HG03108 (cell line): Measurements from ENCODE around the gene UBE2A.
A peak's percentile ranks its signal among the peaks of the same experiment; 100 is the strongest.

Experiments used
- ATAC-seq: cut with Tn5 transposase; IDR thresholded peaks from one replicate; pipeline ENCODE4 v1.9.1; 2021; ENCODE audit warnings: moderate library complexity; ENCODE audit not compliant: unreplicated experiment

UBE2A gene

DNA sequence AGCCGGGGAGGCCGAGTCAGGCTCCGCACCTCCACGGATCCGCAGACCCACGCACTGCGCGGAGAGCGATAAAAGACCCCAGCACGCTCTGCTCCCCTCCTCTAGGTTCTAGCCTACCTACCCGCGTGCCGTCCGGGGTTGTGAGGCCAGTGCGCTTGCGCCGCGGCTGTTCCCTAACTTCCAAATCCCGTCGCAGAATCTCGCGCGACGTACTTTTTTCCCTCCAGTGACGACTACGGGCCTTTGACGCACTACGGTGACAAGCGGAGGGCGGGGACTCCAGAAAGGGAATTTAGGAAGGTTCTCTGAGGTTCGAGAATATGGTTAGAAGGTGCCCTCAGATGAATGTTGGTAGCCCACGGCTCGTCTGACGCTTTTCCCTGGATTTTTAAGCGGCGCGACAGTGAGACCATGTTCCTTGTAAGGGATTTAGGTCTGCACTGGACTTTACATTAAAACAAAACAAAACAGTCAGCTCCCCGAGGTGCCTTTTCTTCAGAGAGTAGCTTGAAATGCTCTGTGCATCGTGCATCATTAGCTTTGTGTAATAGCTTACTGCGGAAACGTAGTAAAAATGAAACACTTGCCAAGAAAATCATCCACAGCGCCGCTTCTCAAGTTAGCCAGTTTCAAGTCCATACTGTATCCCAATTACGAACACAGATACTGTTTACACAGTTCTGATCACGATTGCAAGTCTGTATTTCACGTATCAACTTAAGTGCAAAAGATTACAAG, 32.1 kb downstream of the UBE2A start, which contains the start of gene NKRF:
NKRF (minus strand) TSS at position 145 of the 738 bp plus-strand sequence.
- peak; percentile 64 for ATAC-seq

- no peak for ATAC-seq
Observed at GRCh38 chrX:119607018-119607389, 32.6 kb downstream of the UBE2A start.

- ATAC-seq, result no peak
Observed at GRCh38 chrX:119614776-119615175, 40.4 kb downstream of the UBE2A start.

DNA sequence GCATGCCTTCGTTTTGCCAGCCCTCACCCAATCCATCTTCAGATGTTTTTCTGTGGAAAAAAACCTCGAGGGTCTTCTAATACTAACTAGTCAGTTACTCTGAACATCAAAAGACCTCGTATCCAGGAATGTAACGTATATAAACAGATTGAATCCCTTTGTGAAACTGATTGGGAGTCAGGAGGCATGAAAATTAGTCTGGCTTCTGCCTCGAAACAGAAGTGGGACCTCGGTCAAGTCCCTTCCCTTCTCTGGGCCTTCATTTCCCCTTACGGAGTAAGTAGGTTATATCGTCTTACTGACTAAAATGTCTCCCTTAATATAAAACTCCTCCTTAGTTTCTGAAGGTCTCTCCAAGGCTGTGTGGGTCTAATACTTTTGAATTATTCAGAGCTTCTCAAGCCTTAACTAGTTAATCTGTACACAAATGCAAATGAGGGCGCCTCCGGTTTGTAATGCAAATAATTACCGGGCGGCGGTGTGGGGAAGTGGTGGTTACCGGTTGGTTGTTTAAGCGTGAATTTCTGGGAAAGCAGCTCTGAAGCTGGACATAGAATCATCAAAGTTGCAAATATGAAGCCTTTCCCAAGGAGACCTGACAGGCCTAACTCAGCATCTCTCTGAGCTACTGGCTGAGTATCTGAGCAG, 43.3 kb downstream of the UBE2A start:
- peak; percentile 68 for ATAC-seq

DNA sequence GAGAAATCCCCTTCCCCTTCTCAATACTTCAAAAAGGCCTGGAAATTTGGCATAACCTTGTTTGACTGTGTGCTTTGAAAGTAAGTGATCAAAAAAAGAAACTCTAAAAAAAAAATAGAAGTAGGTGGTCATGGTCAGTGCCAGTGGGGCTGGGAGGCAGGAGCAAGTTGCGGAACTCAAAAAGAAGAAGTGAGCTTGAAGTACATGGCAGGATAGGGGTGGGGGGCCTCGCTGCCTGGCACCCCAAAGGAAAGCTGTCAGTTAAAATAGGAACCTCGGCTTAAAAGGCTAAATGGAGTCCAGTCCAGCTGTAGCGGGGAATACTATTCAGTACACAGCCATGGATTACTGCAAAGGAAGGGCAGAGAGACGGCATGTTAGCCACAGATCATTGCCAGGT, 44.1 kb downstream of the UBE2A start:
- ATAC-seq, result no peak

GRCh38 chrX:119622356-119623232, 48.2 kb downstream of the UBE2A start:
- ATAC-seq, result no peak

- no peak for ATAC-seq
Observed at GRCh38 chrX:119624417-119624816, 50.1 kb downstream of the UBE2A start.

GRCh38 chrX:119624951-119625668, 50.7 kb downstream of the UBE2A start:
- ATAC-seq, result no peak

DNA sequence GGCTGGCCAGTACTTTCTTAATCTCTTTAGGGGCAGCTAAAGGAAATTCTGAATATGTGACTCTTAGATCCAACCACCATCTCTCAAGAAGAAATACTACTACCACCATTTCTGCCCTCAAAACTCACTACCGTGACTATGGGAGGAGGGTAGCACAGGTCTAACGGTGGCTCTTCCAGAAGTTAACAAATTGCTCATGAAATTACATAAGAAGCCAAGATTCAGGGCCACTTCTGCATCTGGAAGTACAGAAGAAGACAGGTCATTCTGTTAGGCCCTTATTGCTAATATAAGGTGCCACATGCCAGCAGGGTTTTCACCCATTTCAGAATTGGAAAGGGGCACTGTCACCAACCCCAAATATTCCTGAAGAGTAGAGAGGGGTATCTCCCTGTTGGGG, 51.5 kb downstream of the UBE2A start:
- ATAC-seq, result no peak
